ENCODE measurements around the gene MSRB1.

DNA sequence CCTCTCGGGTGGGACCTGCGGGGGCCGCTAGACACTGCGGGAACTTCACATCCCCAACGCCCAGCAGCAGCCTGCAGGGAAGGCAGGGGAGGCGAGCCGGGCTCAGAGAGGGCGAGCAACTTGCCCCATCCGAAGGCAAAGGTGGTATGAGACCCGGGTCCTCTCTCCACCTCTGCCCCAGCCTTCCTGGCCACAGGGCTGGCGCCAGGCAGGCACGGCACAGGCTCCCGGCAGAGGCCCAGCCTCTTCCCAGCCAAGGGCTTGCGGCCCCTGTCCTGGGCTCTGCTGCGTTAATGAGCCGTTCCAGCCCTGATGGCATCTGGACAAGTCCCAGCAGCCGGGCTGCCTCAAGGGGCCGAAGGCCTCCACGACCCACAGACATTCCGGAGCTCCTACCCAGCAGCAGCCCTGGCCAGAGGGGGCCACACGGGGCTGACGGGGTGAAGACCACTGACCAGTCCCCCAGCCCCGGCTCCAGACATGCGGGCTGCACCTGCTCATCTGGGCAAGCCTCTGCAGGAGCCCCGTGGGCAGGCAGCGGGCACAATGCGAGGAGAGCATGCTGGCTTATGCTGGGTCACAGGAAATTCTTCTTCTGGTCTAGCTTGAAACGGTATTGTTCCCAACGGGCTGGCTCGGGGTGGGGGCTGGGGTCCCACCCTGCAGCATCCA, 23.5 kb downstream of the MSRB1 start:
- TF ChIP-seq YY1 (IDR thresholded peaks at IDR 0.05; ENCODE audit: low read depth) (no peak), EP300 (IDR thresholded peaks at IDR 0.05; ENCODE audit: borderline replicate concordance) (no peak), TAF1 (IDR thresholded peaks at IDR 0.05; ENCODE audit: low read depth) (no peak), EGR1 (IDR thresholded peaks at IDR 0.05) (no peak), CREB1 (IDR thresholded peaks at IDR 0.05; ENCODE audit: low read depth) (no peak), FOXM1 (IDR thresholded peaks at IDR 0.05; ENCODE audit: borderline replicate concordance, low read depth) (no peak)

Measured in Ishikawa (cell line).